Measurements from ENCODE around the gene POLK. TPM values are rescaled to one million over a fixed set of nuclear protein-coding genes. Genes with fewer than 3 reads are reported as not detected.

Gene POLK
- total RNA-seq, 1 experiment from 2014 or later = 34.9 TPM

- DNase-seq = no peak
- H3K27me3 Mint-ChIP-seq (ENCODE audit: unreplicated experiment) = no peaks in the 10 kb centered on the region
- no peak overlapping the region for H3K27ac Mint-ChIP-seq (ENCODE audit: unreplicated experiment)
- no peaks in the 10 kb centered on the region for H3K9me3 Mint-ChIP-seq (ENCODE audit: low read depth, unreplicated experiment)
- CTCF ChIA-PET = interaction anchor here (0.8 kb wide), 1 partner anchor 69 kb away, joined by 4 read pairs; no protein-coding TSS in a partner anchor
- TF ChIP-seq, protein P1, sequence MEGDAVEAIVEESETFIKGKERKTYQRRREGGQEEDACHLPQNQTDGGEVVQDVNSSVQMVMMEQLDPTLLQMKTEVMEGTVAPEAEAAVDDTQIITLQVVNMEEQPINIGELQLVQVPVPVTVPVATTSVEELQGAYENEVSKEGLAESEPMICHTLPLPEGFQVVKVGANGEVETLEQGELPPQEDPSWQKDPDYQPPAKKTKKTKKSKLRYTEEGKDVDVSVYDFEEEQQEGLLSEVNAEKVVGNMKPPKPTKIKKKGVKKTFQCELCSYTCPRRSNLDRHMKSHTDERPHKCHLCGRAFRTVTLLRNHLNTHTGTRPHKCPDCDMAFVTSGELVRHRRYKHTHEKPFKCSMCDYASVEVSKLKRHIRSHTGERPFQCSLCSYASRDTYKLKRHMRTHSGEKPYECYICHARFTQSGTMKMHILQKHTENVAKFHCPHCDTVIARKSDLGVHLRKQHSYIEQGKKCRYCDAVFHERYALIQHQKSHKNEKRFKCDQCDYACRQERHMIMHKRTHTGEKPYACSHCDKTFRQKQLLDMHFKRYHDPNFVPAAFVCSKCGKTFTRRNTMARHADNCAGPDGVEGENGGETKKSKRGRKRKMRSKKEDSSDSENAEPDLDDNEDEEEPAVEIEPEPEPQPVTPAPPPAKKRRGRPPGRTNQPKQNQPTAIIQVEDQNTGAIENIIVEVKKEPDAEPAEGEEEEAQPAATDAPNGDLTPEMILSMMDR (IDR thresholded peaks at IDR 0.05; ENCODE audit: unreplicated experiment) = no peak
- H3K4me3 Mint-ChIP-seq (ENCODE audit: low read depth, unreplicated experiment) = peak overlapping the region; percentile 72
- BruUV-seq (replicated peaks) = no TSS peak
- H3K4me1 Mint-ChIP-seq (ENCODE audit: low read depth, unreplicated experiment) = no peaks in the 10 kb centered on the region
- peaks cover 14% of the 10 kb centered on the region for H3K36me3 Mint-ChIP-seq (ENCODE audit: insufficient read depth, unreplicated experiment)
- intact Hi-C loops (cut with micrococcal nuclease; ENCODE audit: unreplicated experiment) = no loop called here
Measured at GRCh38 chr5:75612226-75612569, 100.5 kb downstream of the POLK start.

DNA sequence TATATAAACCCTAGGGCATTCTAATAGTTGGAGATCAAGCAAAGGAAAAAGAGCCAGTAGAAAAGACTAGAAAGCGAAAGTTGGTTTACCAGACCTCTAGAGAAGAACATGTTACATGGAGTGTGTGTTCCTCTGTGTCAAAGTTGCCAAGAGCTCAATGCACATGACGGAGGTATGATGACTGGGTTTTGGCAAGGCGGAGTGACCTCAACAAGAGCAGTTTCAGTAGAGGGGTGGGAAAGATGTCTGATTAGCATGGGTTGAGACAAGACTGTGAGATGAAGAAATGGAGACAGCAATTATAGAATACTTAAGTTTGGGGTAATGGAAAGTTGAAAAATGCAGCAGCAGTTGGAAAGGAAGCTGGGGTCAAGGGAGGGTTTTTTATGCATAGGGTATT, 101.2 kb downstream of the POLK start:
- CTCF ChIA-PET = interaction anchor here (0.9 kb wide), 1 partner anchor 10 kb away, joined by 3 read pairs; no protein-coding TSS in a partner anchor
- Mint-ChIP-seq H3K27me3 (ENCODE audit: unreplicated experiment) (no peaks in the 10 kb centered on the region), H3K4me3 (ENCODE audit: low read depth, unreplicated experiment) (no peak overlapping the region), H3K36me3 (ENCODE audit: insufficient read depth, unreplicated experiment) (peaks cover 14% of the 10 kb centered on the region), H3K27ac (ENCODE audit: unreplicated experiment) (no peak overlapping the region), H3K9me3 (ENCODE audit: low read depth, unreplicated experiment) (no peaks in the 10 kb centered on the region), H3K4me1 (ENCODE audit: low read depth, unreplicated experiment) (no peaks in the 10 kb centered on the region)
- intact Hi-C loops (cut with micrococcal nuclease; ENCODE audit: unreplicated experiment) = no loop called here
- BruUV-seq (replicated peaks) = no TSS peak
- TF ChIP-seq, protein P1 (IDR thresholded peaks at IDR 0.05; ENCODE audit: unreplicated experiment) = no peak
- no peak for DNase-seq

GRCh38 chr5:75614176-75614575, 102.5 kb downstream of the POLK start:
- H3K4me1 Mint-ChIP-seq (ENCODE audit: low read depth, unreplicated experiment) = no peaks in the 10 kb centered on the region
- no peak for DNase-seq
- BruUV-seq (replicated peaks) = no TSS peak
- H3K9me3 Mint-ChIP-seq (ENCODE audit: low read depth, unreplicated experiment) = no peaks in the 10 kb centered on the region
- no peak overlapping the region for H3K27ac Mint-ChIP-seq (ENCODE audit: unreplicated experiment)
- CTCF ChIA-PET = no interaction called here
- H3K4me3 Mint-ChIP-seq (ENCODE audit: low read depth, unreplicated experiment) = no peak overlapping the region
- TF ChIP-seq, protein P1 (IDR thresholded peaks at IDR 0.05; ENCODE audit: unreplicated experiment) = no peak
- no peaks in the 10 kb centered on the region for H3K27me3 Mint-ChIP-seq (ENCODE audit: unreplicated experiment)
- peaks cover 14% of the 10 kb centered on the region for H3K36me3 Mint-ChIP-seq (ENCODE audit: insufficient read depth, unreplicated experiment)
- intact Hi-C loops (cut with micrococcal nuclease; ENCODE audit: unreplicated experiment) = no loop called here

GRCh38 chr5:75616371-75616881, 104.7 kb downstream of the POLK start:
- DNase-seq = no peak
- no peak overlapping the region for H3K4me3 Mint-ChIP-seq (ENCODE audit: low read depth, unreplicated experiment)
- H3K27me3 Mint-ChIP-seq (ENCODE audit: unreplicated experiment) = no peaks in the 10 kb centered on the region
- TF ChIP-seq, protein P1 (IDR thresholded peaks at IDR 0.05; ENCODE audit: unreplicated experiment) = no peak
- H3K4me1 Mint-ChIP-seq (ENCODE audit: low read depth, unreplicated experiment) = peaks cover 13% of the 10 kb centered on the region
- peaks cover 7% of the 10 kb centered on the region for H3K36me3 Mint-ChIP-seq (ENCODE audit: insufficient read depth, unreplicated experiment)
- H3K27ac Mint-ChIP-seq (ENCODE audit: unreplicated experiment) = no peak overlapping the region
- no peaks in the 10 kb centered on the region for H3K9me3 Mint-ChIP-seq (ENCODE audit: low read depth, unreplicated experiment)
- CTCF ChIA-PET = no interaction called here
- no TSS peak for BruUV-seq (replicated peaks)
- intact Hi-C loops (cut with micrococcal nuclease; ENCODE audit: unreplicated experiment) = no loop called here

All from Calu3 (cell line).